Measurements from ENCODE around the gene PRDM16.

- TF ChIP-seq CTCF (IDR thresholded peaks at IDR 0.05 in 2 of 3, conservative IDR thresholded peaks at IDR 0.05 in 1 of 3; ENCODE audit: borderline replicate concordance in 1 of 3, insufficient read depth in 1 of 3, low read depth in 2 of 3, low read length in 2 of 3) (no peak), POLR2AphosphoS5 (IDR thresholded peaks at IDR 0.05; ENCODE audit: low read depth, low read length) (no peak), POLR2A (IDR thresholded peaks at IDR 0.05; ENCODE audit: borderline replicate concordance, extremely low read depth, insufficient read depth, insufficient read length) (no peak), SP1 (IDR thresholded peaks at IDR 0.05; ENCODE audit: low read depth) (no peak), REST (IDR thresholded peaks at IDR 0.05; ENCODE audit: low read depth) (no peak), EZH2 (IDR thresholded peaks at IDR 0.05) (no peak), EZH2phosphoT487 (IDR thresholded peaks at IDR 0.05; ENCODE audit: borderline replicate concordance) (no peak), RAD21 (IDR thresholded peaks at IDR 0.05; ENCODE audit: low read depth) (no peak), SIN3A (IDR thresholded peaks at IDR 0.05; ENCODE audit: low read depth) (no peak), JUND (IDR thresholded peaks at IDR 0.05) (no peak)
These were observed 164.0 kb downstream of the PRDM16 start for GRCh38 chr1:3233031-3233430.
